Ovary (tissue), 9 donors: Measurements from ENCODE around the gene HTRA2. TPM values are rescaled to one million over a fixed set of nuclear protein-coding genes. Genes with fewer than 3 reads are reported as not detected.

ENCODE experiments used
- DNase-seq, 5 donors: peaks; one replicate each; pipeline ENCODE4 v3.0.0-alpha.2; 2019 to 2020
- H3K27ac ChIP-seq, 2 donors: fragments of 200-600 bp; one replicate each; pipeline versions ENCODE4 v1.5.1 to v1.8.0; 2019 to 2022
- H3K27me3 ChIP-seq: fragments of 200-600 bp; one replicate; pipeline ENCODE4 v1.8.0; 2022
- H3K36me3 ChIP-seq: fragments of 200-600 bp; sonication (generic); one replicate; pipeline ENCODE4 v1.5.1; 2019
- H3K4me1 ChIP-seq: one replicate; pipeline ENCODE4 v1.8.1; 2013; ENCODE audit warnings: mild to moderate bottlenecking, moderate library complexity; ENCODE audit not compliant: insufficient read depth
- H3K4me3 ChIP-seq: fragments of 200-600 bp; sonication (generic); one replicate; pipeline ENCODE4 v1.5.1; 2017
- H3K9me3 ChIP-seq, 2 donors: fragments of 200-600 bp in 1 of 2; sonication (generic) in 1 of 2; one replicate each; pipeline versions ENCODE4 v1.5.1 to v1.8.1; 2013 to 2019; ENCODE audit warnings: mild to moderate bottlenecking in 1 of 2, moderate library complexity in 1 of 2
- EP300 ChIP-seq: sonication (generic); formaldehyde crosslinking; IDR thresholded peaks from one replicate; pipeline ENCODE4 v1.6.1; 2017; ENCODE audit warnings: antibody characterized with exemption
- POLR2A ChIP-seq: fragments of 450-650 bp; IDR thresholded peaks from one replicate; pipeline ENCODE4 v1.6.1; 2017; ENCODE audit warnings: antibody characterized with exemption, mild to moderate bottlenecking, moderate library complexity
- WGBS, 3 donors: extraction: QIAGEN DNeasy Blood & Tissue Kit in 1 of 3; methylation state at CpG; one replicate each; pipeline versions ENCODE4 v1.1.5 to v1.1.7; 2013 to 2017; 5-methylcytosine and 5-hydroxymethylcytosine counted together
- intact Hi-C, 4 donors: fragments of 100-400 bp; cut with DNase I; formaldehyde crosslinking; loops; one replicate each; pipeline versions ENCODE4 v1.11.0 to v1.15.1; 2022 to 2023
- polyA plus RNA-seq, 2 donors: library from polyadenylated mRNA; stranded (reverse); fragments of 200-250 nt in 1 of 2; fragments of 350-450 nt in 1 of 2; fragmentation: Illumina TruSeq in 1 of 2; extraction: RNeasy Lipid Tissue Mini Kit (QIAGEN cat#74804) in 1 of 2; gene quantifications; one replicate each; pipeline ENCODE4 v1.2.3, GENCODE V29; 2013 to 2014
- total RNA-seq, 7 donors: library from RNA; depleted of rRNA in 2 of 7; stranded (reverse); fragments of >200 nt in 2 of 7; fragmentation: NEBNext Ultra II Directional in 3 of 7; extraction: Animal tissue kit (Norgen Biotek cat#: 25700) in 3 of 7; gene quantifications; one replicate each; pipeline versions ENCODE4 v1.1.0 to v1.2.4, GENCODE V29; 2016 to 2023
- TF ChIP-seq, protein P1 (sequence below), 3 donors: fragments of 450-650 bp in 2 of 3; fragments of 200-600 bp in 1 of 3; IDR thresholded peaks; one replicate each; pipeline versions ENCODE4 v1.5.1 to v1.8.0; 2016 to 2022; ENCODE audit warnings: antibody characterized with exemption in 3 of 3, mild to moderate bottlenecking in 1 of 3
- donor health status: DM: no; HTN: no; CAD: no; lungs with moderate emphysema.
- donor health status: DM: no; HTN: no; CAD: no.
- donor health status: Bipolar disorder and iron deficiency.
- donor health status: DM: yes; HTN: yes; CAD: no.
- donor health status: DM: no; HTN: no; CAD: no.
- donor health status: DM: yes; HTN: yes; CAD: no.

Gene HTRA2
- total and polyA plus RNA-seq, 9 donors: 28.7 to 47.6 (median 36.9) TPM

DNA sequence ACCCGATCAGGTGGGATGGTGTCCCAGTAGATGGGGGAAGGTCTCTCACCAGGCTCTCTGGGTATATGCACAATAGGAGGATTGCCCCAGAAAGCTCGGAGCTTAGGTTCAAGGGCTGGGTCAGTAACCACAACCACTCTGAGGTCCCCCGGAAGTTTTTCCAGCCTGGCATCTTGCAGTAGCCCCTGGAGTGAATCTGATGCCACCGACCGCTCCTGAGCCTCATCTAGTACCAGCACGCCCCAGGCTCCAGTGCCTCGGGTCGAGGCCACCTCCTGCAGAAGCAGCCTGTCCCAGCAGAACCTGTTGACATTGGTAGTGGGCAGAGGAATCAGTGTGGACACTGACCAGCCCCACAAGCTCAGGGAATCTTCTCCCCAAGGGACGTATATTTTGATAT lies 5.7 kb upstream of the HTRA2 start:
- no peaks in the 10 kb centered on the region for H3K36me3 ChIP-seq
- no peaks in the 10 kb centered on the region for H3K27me3 ChIP-seq
- H3K27ac ChIP-seq: no peak overlapping the region
- DNase-seq: no peak
- 76 to 80% (median 77%) methylated on average over 9 of the region's 9 CpGs for WGBS, 3 donors
- no peaks in the 10 kb centered on the region for H3K9me3 ChIP-seq
- no peak overlapping the region for H3K4me3 ChIP-seq
- TF ChIP-seq, protein P1, sequence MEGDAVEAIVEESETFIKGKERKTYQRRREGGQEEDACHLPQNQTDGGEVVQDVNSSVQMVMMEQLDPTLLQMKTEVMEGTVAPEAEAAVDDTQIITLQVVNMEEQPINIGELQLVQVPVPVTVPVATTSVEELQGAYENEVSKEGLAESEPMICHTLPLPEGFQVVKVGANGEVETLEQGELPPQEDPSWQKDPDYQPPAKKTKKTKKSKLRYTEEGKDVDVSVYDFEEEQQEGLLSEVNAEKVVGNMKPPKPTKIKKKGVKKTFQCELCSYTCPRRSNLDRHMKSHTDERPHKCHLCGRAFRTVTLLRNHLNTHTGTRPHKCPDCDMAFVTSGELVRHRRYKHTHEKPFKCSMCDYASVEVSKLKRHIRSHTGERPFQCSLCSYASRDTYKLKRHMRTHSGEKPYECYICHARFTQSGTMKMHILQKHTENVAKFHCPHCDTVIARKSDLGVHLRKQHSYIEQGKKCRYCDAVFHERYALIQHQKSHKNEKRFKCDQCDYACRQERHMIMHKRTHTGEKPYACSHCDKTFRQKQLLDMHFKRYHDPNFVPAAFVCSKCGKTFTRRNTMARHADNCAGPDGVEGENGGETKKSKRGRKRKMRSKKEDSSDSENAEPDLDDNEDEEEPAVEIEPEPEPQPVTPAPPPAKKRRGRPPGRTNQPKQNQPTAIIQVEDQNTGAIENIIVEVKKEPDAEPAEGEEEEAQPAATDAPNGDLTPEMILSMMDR (IDR thresholded peaks at IDR 0.05): no peak
- TF ChIP-seq POLR2A (no peak), EP300 (no peak)
- H3K4me1 ChIP-seq: peaks cover 6% of the 10 kb centered on the region
- intact Hi-C loops: no loop called here

DNA sequence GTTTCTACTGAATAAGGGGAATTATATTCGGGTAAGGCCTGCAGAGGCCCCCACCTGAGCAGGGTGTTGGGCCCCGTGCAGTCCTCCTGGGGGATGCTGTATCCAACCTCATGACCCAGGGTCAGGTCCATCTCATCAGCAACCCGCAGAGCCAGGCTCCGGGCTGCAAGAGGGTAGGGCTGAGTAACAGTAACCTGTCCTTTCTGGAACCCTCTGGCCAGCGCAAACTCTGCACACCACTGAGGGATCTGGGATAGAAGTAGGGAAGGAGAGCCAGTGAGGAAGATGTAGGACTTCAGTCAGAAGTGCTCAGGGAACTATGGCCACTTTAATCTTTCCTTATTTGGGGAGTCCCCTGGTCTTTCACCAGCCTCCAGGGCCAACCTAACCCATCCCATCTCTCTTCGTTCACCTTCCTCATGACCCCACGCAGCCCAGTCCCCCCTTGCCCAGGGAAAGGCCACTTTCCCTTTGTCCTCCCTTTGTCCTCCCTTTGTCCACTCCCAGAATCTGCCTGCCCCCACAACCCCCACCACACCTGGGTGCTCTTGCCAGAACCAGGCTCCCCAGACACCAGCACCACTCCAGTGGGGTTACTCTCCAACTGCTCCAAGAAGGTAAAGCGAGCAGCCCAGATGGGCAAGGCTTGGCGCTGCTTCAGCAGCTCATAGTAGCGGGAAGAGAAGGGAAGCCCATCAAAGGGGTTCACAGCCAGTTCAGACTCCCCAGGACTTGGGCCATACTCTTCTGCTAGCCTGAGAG lies 4.6 kb upstream of the HTRA2 start:
- intact Hi-C loops: no loop called here
- TF ChIP-seq, protein P1 (IDR thresholded peaks at IDR 0.05): no peak
- no peak for TF ChIP-seq POLR2A
- no peak for TF ChIP-seq EP300
- DNase-seq: peak in 1 of 5 donors; percentile 22
- Histone ChIP-seq H3K27ac (no peak overlapping the region), H3K36me3 (no peaks in the 10 kb centered on the region), H3K4me1 (peaks cover 6% of the 10 kb centered on the region), H3K9me3 (no peaks in the 10 kb centered on the region), H3K4me3 (no peak overlapping the region), H3K27me3 (no peaks in the 10 kb centered on the region)
- WGBS, 3 donors: 82 to 89% (median 86%) methylated on average over 10 of the region's 10 CpGs

DNA sequence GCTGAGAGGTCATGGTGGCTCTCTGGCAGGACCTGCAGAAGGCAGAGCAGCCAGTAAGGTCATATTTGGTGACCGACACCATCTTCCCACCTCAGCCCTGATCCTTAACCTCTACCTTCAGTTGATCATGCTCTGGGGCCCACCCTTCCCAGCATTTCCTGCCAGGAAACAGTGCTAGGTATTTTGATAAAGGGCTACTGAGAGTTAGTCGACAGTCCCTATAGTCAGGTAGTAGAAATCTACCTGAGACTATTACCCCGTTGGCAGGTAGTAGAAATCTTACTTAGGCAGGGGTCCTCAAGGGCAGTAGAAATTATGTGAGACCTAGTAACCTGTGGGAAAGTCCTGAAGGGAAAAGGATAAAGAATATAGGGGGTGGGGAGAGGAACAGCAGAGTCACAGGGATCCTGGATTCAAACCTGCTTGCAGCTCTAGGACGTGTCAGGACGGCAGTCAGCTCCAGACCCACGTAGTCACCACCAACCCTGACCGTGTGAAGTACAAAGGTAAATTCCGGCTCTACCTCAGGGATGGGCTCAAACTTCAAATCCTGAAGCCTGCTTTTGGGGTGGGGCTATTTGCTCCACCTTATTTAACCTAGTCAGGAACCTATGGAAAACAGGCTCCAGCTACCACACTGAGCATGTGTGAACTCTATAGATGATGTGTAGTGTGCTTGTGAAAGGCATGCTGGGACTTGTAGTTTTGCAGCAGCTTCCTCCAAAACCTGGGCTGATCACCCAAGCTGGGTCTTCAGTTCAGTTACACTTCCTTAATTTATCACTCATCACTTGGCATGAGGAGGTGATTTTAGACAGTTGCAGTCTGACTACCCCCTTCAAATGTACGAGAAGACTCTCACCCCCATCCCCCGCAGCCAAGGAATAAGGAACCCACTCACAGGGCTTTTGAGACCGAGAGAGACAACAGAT lies 3.8 kb upstream of the HTRA2 start, which contains the start of gene DQX1:
Gene DQX1, minus strand, starts transcription at position 515 of the 932 bp plus-strand sequence. Its CDS starts 502 bp downstream, at position 13.
- no peaks in the 10 kb centered on the region for H3K27me3 ChIP-seq
- H3K27ac ChIP-seq: no peak within 1 kb of the TSS
- H3K9me3 ChIP-seq: no peaks in the 10 kb centered on the region
- DNase-seq: no peak
- H3K36me3 ChIP-seq: no peaks in the 10 kb centered on the region
- TF ChIP-seq POLR2A (no peak), EP300 (no peak)
- TF ChIP-seq, protein P1 (IDR thresholded peaks at IDR 0.05): no peak
- H3K4me3 ChIP-seq: no peak within 1 kb of the TSS
- intact Hi-C loops: no loop called here
- WGBS, 3 donors: 89 to 91% (median 91%) methylated on average over 11 of the region's 11 CpGs
- H3K4me1 ChIP-seq: peaks cover 13% of the 10 kb centered on the region

DNA sequence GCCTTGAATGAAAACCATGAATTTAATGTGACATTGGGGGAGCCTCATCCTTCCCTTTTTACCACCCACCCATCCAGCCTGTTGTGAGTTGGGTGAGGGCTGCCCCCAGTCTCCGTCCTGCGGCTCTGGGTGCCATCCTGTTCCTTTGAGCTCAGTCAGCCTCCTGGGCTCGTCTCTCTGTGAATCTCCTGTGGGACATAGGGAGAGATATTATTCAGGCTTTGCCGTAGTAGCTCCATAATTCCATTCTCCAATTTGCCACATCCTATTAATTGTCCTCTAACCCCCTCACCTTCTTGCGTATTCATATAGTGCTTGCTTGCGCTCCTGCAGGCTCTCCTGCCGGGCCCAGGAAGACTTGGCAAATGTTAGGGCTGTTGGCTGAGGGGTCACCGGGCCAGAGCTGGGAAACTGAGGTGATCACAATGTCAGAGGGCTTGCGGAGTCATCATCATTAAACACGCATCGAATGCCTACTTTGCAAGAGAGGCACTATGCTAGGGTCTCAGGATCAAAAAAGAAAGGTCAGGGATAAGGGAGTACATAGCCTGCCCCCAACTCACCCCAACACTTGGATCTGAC lies 3.0 kb upstream of the HTRA2 start:
- WGBS, 3 donors: 97 to 99% (median 98%) methylated on average over 11 of the region's 11 CpGs
- Histone ChIP-seq H3K4me3 (no peak overlapping the region), H3K27ac (no peak overlapping the region), H3K36me3 (no peaks in the 10 kb centered on the region), H3K9me3 (no peaks in the 10 kb centered on the region), H3K27me3 (no peaks in the 10 kb centered on the region), H3K4me1 (peaks cover 13% of the 10 kb centered on the region)
- intact Hi-C loops: no loop called here
- no peak for TF ChIP-seq EP300
- no peak for TF ChIP-seq POLR2A
- TF ChIP-seq, protein P1 (IDR thresholded peaks at IDR 0.05): no peak
- no peak for DNase-seq
